ENCODE results near the gene PHF14. TPM values are rescaled to one million over a fixed set of nuclear protein-coding genes. Genes with fewer than 3 reads are reported as not detected.

Gene PHF14
- total RNA-seq, 1 experiment from 2014 or later: 50.8 TPM

DNA sequence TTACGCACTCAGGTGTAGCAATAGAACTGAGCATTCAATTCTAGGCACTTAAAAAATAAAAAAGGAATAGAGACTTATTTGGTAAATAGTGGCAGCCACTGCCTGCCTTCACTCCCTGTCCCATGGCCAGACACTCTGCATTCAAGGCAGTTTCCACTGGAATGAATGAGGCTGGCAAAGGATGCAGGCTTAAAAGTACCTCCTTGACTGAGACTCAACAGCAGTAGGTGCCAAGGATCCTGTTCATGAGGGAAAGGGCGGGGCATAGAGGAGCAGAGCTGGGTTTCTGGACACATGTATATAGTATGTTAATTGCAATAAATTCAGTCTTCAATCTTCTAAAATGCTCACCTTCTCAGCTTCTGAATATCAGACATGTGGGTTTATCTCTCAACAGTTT lies 242.6 kb downstream of the PHF14 start:
- Histone ChIP-seq H3K23ac (ENCODE audit: insufficient read length, low read depth, low read length) (no peak overlapping the region), H4K5ac (ENCODE audit: insufficient read length, low read depth, low read length) (no peak overlapping the region), H3K79me1 (ENCODE audit: insufficient read depth, low read depth, low read length, poor library complexity, severe bottlenecking) (no peaks in the 10 kb centered on the region), H4K20me1 (ENCODE audit: control insufficient read depth, insufficient read depth, insufficient read length) (no peaks in the 10 kb centered on the region), H2BK5ac (ENCODE audit: insufficient read length, low read length) (no peak overlapping the region), H3T11ph (ENCODE audit: low read length) (no peak overlapping the region), H2BK120ac (ENCODE audit: low read depth, low read length, poor library complexity, severe bottlenecking) (no peak overlapping the region), H2AK5ac (ENCODE audit: insufficient read length, low read length) (no peak overlapping the region), H2BK15ac (ENCODE audit: low read depth, low read length) (no peak overlapping the region), H3K56ac (ENCODE audit: insufficient read length, low read depth, low read length) (no peak overlapping the region), H3K14ac (ENCODE audit: insufficient read depth, low read length) (no peak overlapping the region), H3K9ac (ENCODE audit: extremely low read depth, insufficient read length, low read length) (no peak overlapping the region), H3K27me3 (ENCODE audit: insufficient read depth, low read length) (no peaks in the 10 kb centered on the region), H3K23me2 (ENCODE audit: insufficient read length, low read depth, low read length, poor library complexity, severe bottlenecking) (no peaks in the 10 kb centered on the region), H2BK12ac (ENCODE audit: insufficient read length, low read depth, low read length) (no peak overlapping the region), H3K9me3 (ENCODE audit: control insufficient read depth, low read depth, low read length) (no peaks in the 10 kb centered on the region), H3K18ac (ENCODE audit: insufficient read length, low read depth, low read length) (no peak overlapping the region), H3K4ac (ENCODE audit: low read depth, low read length) (no peak overlapping the region), H2BK20ac (ENCODE audit: low read depth, low read length, poor library complexity, severe bottlenecking) (no peak overlapping the region), H3K4me1 (ENCODE audit: insufficient read depth, low read length) (no peaks in the 10 kb centered on the region), H3K27ac (ENCODE audit: insufficient read length, low read depth, low read length) (no peak overlapping the region), H4K91ac (ENCODE audit: insufficient read length, low read depth, low read length) (no peak overlapping the region), H3K4me2 (ENCODE audit: insufficient read depth, insufficient read length, low read length) (no peak overlapping the region), H4K8ac (replicated peaks; ENCODE audit: insufficient read length, low read depth, low read length) (no peak overlapping the region), H2AFZ (ENCODE audit: low read length) (no peak overlapping the region), H3K79me2 (ENCODE audit: insufficient read depth, low read length) (no peaks in the 10 kb centered on the region)
- peaks cover 0 to 5% of the 10 kb centered on the region in 2 experiments; a peak in 2 of 5 replicates for H3K9me3 Mint-ChIP-seq
- H3K27ac Mint-ChIP-seq: no peak overlapping the region
- H3K36me3 Mint-ChIP-seq (ENCODE audit: insufficient read depth in 1 of 3, low read depth in 3 of 3): no peaks in the 10 kb centered on the region; a peak in 1 of 7 replicates
- no peaks in the 10 kb centered on the region; the same call in 1 of the 2 replicates for H3K27me3 Mint-ChIP-seq (ENCODE audit: low read depth)
- H3K4me3 Mint-ChIP-seq: no peak overlapping the region
- H3K4me1 Mint-ChIP-seq: 0 out of 4 replicates have a peak, but pooled peaks cover 0 to 3% of the 10 kb centered on the region in 2 experiments
- TF ChIP-seq CTCF (conservative IDR thresholded peaks at IDR 0.05): no peak
- WGBS (ENCODE audit: extremely low coverage, insufficient read length, low lambda C conversion rate): no CpG with 5 or more reads among the region's 2 CpGs
- DNase-seq: no peak

Measured in H9 (cell line).